ENCODE data around the gene GRID1.
A peak's percentile ranks its signal among the peaks of the same experiment; 100 is the strongest.

GRID1 gene

DNA sequence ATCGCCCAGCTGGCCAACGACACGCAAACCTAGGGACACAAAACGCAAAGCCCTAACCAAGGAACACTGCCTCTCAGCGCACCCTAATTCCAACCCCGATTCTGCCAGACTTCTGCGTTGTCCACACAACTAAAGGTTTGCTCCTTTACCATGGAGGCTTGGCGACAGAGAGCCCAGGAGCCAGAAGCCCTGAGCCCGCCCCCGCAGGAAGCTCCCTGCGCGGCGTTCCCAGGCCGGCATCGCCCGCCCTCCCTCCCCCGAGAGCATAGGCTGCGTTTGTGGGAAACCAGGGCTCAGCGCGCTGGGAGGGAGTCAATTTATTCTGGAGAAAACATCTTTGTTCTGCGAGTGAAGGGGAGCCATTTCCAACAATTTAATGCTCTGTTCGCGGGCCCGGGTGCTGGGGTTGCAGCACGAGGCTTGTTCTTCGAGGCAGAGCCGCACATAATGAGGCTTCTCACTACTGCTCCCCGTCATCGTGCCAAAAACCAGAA lies 103.9 kb downstream of the GRID1 start:
- no peak for DNase-seq

DNA sequence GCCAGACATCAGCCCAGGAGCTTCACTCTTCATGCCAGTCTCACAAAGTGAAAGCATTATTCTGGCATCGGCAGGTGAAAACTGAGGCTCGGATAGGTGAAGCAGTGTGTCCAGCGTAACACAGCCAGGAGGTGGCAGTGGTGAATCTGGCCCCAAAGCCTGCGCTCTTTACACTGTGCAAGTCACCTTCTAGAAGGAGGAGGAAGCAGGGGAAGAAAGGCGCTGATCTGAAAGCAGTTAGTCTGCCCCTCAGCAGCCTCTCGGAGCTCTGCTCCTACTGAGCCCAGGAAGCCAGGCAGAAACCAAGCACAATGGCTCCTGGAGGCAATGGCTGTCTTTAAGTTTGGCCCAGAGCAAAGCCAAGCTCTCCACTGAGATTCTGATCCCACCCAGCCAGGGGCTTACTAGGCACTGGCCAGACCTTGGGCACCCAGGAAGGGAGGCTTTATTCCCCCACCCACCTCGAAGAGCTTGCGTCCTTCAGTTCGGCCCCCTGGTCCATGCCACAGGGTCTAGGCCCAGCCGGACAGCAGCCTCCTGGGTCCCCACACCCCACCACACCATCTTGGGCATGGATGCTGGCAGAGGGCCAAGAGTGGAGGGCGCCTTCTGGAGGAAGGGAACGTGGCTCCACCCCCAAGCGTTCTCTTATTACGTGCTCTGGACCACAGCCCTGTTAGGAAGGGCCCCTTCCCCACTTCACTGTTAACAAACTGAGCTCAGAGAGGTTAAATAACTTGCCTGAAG lies 104.5 kb downstream of the GRID1 start:
- peak in 1 of 2 donors; percentile 8 for DNase-seq

DNA sequence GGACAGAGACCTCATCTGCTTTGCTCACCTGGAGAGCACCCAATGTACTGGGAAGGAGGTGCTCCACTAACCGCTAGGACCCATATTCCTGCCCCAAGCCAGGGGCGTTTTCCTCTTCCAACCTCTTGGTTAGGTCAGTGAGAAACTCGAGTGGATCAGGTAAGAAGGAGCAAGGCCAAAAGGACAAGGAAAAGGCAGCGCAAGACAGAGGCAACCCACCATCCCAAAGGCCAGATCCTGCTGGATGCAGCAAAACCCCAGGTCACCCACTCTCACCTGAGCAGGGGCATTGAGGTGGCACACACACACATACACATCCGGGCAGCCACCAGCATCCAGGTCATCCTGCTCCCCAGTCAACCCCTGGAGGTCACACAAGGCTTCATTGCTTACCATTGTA lies 105.1 kb downstream of the GRID1 start:
- DNase-seq: no peak

DNA sequence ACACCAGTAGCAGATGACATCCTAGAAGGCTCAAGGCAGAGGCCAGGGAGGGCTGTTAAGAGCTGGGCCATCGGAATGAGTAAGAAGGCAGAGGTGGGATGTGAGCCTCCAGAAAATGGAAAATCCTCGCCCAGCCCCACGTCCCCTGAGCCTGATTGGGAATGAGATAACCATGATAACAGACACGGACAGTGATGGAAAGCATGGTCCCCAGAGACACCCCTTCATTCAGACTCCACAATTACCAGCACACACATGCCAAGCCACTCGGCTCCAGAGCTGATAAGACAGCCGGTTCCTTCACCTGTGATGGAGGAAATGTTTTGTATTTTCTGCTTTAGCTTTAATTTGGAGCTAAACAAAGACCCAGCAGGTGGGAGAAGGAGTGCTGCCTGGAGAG lies 106.0 kb downstream of the GRID1 start:
- no peak for DNase-seq

DNA sequence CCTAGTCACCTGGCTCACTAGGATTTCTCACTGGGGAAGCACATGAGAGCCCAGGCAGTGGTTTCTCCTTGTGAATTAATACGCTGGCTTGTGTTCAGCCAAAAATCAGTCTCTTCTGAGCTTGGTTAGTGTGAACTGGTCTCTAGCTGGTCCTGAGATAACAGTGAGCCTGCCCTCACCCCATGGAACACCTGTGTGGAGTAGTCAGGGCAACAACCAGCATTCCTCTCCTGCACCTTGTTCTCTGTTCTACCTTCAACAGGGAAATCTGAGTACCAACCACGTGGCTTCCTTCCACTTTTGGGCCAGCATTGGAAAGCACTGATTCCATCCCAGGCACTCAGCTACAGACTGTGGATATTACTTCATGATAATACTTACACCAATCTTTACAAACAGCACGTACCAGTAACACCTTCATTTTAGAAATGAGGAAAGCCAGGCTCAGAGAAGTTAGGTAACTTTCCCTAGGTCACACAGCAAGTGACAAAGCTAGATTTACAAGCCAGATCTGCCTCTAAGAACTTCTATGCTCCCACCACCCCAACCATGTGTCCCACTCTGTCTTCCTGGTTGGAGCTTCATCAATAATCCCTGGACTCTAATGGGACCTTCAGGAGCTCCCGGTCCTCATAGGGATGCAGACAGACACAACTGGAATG lies 106.6 kb downstream of the GRID1 start:
- no peak for DNase-seq

DNA sequence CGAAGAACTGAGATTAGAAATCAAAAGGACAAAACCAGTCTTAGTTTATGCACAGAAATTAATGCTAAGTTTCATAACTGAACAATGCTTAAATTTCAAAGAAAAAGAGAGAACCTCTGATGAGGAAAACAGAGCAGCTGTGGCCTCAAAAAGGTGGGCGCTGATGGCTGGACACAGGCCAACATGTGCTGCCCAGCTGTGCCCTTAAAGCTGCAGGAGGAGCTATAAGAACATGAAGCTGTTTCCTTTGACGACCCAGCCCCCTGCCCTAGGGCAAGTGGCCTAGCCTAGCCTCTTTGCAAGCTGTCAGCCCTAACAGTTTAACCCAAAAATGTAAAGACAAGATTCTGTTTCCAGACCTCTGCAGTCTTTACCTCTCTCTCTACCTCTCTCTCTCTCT lies 107.7 kb downstream of the GRID1 start:
- DNase-seq: no peak

DNA sequence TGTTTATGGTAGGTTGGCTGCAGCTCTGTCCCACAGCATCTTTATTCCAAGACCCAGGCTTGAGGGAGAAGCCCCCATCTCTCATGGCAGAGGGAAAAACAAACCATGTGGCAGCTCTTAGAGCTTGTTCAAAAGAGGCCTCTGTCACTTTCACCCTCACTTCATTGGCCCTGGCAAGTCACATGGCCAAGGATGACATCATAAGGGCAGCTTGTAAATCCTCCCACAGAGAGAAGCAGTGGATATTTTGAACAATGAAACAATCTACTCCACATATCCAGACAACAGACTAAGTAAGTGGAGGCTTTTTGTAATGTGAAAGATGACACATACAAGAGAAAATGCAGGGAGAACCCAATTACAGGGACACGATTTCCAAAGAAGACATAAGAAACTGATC lies 108.1 kb downstream of the GRID1 start:
- DNase-seq: no peak

DNA sequence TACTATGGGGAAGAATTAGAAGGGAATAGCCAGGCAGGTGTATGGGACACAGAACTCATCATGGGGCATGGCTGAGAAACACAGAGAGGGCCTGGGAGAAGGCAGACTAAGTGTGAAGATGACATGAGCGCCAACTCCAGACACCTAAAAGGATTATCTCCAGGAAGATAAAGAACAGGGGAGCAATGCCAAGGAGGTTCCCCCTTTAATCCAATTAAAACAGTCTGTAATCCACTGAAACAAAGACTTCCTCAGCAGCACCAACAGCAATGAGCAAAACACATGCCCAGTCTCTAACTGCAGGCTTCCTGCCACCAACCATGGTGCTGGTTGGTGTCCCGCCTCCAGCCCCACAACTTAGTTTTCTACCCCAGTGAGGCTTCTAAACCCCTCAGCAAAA lies 108.9 kb downstream of the GRID1 start:
- no peak for DNase-seq

DNA sequence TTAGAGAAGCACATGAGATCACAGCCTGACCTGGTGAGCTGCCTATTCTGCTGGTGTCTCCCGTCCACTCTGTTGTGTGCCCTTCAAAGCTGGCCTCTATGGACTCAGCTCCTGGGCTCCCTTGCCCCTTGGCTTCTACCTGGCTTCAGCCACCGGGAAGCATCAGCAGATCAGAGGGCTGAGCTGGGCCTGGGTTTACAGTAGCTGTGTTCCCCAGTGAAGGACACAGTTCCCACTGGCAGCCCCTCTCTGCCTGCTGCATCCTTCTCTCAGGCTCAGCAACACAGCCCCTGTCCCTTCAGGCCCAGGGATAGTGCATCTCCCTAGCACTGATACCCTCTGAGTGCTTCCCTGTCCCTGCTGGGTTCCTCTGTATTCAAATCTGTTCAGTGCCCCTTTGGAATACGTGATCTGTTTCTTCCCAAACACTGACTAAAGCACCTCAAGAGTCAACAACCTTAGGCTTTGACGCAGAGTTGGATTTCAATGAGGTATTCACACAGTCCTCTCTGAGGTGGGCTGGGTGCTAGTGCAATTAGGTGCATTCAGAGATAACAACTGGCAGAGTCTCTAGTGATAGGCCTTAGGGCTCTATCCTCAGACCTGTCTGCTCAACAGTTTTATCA lies 109.8 kb downstream of the GRID1 start:
- DNase-seq: no peak

DNA sequence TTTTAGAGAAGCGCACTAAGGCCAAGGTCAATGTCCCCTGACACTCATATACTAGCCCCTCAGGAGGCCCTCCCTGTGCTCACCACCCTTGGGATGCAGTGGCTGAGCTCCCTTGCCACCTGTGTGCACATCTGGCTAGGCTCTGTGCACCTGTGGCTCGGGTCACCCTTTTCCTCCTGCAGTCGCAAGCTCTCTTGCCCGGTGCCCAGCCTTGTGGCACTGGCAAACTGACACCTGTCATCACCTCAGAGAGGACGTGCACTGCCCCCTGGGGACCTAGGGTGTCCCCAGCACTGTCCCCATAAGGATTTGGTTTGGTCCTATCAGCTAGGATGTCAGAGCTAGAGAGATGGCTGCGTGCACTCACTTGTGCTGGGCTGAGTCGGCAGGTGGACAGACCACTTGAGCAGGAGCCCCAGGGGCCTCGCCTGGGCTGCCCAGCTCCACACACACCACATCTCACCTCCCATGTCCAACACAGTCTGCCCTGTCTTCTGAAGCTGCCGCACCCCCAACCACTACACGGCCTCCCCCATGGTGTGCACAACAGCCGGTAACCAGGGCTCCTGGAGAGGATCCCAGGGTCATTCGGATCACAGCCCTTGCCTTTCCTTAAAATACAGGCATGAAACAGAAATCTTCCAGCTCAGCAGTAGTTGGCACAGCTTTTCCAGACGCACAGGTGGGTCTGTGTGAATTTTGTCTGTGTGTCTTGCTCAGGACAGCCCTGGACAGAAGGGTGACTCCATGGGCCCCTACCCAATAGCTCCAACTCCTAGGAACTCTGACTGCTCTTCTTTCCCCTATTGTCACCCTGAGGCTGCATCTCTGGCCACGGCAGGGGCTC lies 111.0 kb downstream of the GRID1 start:
- no peak for DNase-seq

DNA sequence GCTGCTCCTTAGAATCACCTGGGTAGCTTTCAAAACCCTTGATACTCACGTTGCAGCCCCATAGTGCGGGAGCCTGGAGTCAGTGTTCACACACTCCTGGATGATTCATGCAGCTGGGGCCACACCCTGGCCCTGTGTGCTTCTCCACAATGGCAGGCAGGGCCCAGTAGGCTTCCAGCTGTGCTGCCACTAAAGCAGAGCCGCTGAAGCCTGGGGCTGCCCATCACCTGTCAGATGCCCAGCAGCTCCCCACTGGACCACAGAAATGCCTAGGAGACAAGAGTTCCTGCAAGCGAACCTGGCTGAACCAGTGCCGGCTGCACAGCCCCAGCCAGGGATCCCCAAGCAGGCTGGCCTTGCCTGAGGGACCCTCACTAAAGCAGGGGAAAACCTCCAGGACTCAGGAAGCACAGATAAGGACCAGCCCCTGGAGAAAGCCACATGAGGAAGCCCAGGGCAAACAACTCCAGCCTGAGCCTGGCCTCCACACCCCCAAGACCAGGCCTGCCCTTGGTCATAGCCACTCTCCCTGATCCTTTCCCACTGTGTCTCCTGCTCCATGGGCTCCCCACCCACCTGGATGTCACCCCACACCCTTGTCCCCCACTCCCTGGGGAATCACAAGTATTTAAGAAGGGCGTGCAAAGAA lies 111.9 kb downstream of the GRID1 start:
- no peak for DNase-seq

DNA sequence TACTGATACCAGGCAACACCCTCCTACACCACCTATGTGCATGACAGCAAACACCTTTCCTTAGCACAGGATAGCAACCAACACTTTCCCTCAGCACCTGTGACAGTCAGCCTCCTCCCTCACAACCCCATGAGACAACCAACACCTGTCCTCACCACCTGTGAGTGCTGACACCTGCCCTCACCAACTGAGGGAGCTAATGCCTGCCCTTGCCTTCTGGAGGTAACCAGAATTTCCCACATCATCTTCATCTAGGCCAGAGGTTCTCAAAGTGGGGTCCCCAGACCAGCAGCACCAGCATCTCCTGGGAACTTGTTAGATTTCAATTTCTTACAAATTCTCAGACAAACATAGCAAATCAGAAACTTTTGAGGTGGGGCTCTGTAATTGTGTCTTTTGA lies 112.5 kb downstream of the GRID1 start:
- no peak for DNase-seq

DNA sequence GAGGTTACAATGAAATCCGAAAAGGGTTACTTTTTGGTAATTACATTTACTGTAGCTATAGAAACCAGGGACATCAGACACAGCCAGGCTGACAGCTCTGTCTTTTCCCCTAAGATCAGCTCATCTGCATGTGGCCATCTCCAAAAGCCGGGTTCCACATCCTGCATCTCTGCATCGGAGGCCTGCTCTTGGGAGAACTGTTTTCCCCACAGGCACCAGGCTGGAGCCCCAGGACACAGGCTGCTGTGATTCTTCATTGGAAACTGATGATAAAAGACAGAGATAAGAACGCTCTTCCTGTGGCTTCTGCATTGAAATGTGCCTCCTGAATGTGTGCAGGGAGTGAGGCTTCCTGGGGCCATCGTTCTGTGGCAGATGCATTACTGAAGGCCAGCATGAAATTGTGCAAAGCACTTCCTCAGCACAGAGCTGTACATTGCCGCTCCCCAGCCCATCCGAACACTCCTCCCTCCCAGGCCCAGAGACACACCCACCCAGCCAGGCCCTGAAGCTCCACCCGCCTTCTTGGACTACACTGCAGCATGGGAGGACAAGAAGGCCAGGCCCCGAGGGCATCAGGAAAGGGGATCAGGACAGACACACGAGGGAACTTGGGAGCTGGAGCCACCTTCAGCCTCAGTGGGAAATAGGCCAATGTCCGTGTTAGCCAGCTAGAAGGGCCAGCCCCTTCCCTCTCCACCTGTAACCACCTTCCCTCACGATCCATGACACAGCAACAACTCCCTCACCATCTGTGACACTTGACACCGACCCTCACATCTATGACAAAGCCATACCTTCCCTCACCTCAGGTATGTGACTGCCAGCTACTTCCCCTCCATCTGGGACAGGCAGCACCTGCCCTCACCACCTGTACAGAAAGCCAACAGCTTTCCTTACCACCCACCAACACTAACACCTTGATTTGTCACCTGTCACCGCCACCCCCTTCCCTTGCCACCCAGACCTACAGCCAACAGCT lies 113.2 kb downstream of the GRID1 start:
- peak in 1 of 2 donors; percentile 6 for DNase-seq

DNA sequence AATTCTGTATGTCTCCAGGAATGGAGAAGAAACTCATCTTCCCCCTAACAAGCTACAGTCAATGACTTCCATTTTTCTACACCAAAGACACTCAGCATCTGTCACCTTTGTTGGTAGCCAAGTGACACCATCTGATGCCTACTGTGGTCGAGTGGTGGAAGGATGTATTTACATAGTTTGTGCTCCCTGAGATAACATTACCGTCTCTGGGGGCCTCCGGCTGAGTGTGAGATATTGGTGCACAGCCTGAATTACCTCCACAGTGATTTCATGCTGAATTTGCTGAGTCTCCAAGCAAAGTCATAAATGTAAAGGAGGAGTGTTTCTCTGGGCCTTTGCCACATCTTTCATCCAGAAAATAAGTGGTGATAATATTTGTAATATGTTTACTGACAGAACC lies 114.0 kb downstream of the GRID1 start:
- DNase-seq: no peak

DNA sequence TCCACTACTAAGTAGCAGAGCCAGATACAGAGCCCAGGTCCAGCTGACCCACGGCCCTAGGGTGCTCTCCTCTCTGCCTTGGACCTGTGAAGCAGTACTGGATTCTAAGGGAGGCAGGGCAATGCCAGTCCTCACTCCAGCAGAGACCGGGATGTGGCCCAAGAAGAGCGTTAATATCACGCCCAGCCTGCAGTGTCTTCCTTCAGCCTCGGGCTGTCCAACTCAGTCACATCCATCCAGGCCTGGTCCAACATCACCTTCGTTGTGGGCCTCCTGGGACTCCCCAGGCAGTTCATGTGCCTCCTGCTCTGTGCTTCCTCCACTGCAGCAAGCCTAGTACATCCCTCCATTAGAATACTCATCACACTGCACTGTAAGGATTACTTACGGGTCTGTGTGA lies 114.5 kb downstream of the GRID1 start:
- no peak for DNase-seq

DNA sequence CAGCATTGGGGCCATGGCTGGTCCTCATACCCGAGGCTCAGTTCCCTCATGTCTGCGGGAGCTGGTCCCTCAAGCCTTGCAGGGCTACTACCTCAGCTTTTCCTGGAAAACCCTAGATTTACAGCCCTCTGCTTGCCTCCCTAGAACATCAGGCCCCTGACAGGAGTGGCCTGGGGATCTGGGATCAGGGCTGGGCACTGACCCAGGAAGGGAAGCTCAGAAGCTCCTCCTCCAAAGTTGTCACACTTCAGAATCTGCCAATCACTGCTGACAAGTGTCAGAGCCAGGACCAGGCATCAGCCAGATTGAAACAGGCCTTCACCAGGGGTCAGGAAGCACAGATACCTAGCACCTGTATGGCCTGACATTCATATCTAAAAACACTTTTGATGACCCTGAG lies 115.2 kb downstream of the GRID1 start:
- DNase-seq: no peak

DNA sequence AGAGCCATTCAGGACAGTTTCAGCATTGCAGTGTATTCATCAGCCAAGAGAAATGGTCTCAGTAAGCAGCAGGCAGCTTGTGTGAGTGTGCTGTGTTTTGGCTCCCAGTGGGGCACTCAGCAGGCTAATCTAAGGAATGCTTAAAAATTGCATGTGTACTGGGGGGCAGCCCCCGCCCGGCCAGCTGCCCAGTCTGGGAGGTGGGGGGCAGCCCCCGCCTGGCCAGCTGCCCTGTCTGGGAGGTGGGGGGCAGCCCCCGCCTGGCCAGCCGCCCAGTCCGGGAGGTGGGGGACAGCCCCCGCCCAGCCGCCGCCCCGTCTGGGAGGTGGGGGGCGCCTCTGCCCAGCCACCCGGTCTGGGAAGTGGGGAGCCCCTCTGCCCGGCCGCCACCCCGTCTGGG lies 116.2 kb downstream of the GRID1 start:
- no peak for DNase-seq

DNA sequence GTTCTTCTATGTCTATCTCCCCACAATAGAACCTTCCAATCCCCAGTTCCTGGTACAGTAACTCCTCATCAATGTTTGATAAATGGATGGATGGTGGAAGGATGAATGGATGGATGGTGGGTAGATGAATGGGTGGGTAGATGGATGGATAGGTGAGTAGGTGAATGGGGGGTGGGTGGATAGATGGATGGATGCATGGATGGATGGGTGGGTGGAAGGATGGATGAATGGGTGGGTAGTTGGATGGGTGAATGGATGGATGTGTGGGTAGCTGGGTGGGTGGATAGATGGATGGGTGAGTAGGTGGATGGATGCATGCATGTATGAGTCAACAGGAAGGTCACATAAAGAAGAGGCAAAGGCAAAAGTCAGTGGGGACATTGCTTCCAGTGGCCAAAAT lies 116.8 kb downstream of the GRID1 start:
- no peak for DNase-seq

DNA sequence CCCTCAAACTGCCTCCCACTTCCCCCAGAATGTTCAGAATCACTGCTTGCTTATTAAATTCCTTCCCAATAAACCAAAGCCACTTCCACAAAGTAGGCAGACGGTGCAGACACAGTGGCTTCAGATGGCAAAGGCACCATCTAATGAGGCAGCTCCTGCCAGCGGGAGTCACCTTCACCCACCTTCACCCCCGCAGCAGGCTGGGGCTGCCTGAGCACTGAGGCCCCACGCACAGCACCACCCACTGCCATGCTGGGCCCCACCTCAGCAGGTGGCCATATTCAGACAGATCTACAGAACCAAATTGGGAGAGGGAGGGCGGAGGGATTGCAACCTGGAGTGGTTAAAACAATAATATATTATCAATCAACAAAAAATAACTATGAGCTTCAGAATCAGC lies 118.5 kb downstream of the GRID1 start:
- DNase-seq: no peak

DNA sequence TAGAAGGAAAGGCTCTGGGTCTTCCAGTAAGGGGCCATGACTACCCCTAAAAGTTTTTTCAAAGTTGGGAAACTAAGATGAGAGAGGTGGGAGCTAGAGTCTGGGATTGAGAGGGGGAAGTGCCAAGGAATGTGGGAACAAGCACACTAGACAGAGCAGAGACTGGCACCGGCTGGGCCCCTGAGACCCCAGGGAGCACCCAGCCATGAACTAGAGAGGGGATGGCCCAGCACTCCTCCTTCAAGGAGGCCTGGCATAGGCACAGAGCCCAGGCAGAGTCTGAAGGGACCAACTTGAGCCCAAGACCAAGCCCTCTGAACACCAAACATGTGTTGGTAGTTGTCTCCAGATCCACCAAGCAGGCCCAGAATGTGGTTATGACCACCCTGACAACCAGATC lies 119.0 kb downstream of the GRID1 start:
- no peak for DNase-seq

DNA sequence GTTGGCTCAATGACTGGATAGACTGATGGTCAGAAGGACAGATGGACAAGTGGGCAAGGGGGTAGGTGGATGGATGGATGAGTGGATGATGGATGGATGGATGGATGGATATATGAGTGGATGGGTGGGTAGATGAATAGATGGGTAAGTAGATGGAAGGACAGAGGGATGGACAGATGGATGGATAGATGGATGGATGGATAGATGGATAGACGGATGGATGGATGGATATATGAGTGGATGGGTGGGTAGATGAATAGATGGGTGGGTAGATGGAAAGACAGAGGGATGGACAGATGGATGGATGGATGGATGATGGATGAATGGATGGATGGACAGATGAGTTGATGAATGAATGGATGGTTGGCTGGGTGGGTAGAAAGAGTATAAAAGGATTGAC lies 119.5 kb downstream of the GRID1 start:
- DNase-seq: no peak
